ENCODE results near the gene GJB2.
A peak's percentile ranks its signal among the peaks of the same experiment; 100 is the strongest.

Gene GJB2

GRCh38 chr13:20192836-20193161 lies at the start of gene GJB2:
Gene GJB2, minus strand, starts transcription at chr13:20192938. Its CDS starts 3,357 bp downstream, at chr13:20189581.
- DNase-seq (ENCODE audit: low read depth, low spot score): no peak

DNA sequence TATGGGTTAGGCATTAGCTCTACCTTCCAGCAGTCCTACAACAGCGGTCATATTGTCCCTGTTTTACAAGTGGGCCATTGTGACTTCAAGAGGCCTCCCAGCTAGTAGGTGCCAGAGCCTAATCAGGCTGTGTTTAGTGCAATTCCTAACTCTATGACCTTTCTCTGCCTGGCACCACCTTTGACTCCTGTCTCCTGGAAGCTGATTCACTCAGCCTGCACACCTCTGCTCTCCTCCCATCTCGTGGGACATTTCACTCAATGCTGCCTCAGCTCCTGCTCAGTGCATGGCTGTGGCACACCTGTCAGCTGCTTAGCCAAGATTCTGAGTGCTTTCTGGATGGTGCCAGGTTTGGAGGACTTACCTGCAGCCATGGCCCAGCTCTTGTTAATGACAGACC lies 48.9 kb upstream of the GJB2 start:
- no peak for DNase-seq (ENCODE audit: low read depth, low spot score)

- no peak for DNase-seq (ENCODE audit: low read depth, low spot score)
Measured at GRCh38 chr13:20239748-20240147, 47.0 kb upstream of the GJB2 start.

GRCh38 chr13:20232556-20233277 lies 40.0 kb upstream of the GJB2 start:
- DNase-seq (ENCODE audit: low read depth, low spot score): no peak

DNA sequence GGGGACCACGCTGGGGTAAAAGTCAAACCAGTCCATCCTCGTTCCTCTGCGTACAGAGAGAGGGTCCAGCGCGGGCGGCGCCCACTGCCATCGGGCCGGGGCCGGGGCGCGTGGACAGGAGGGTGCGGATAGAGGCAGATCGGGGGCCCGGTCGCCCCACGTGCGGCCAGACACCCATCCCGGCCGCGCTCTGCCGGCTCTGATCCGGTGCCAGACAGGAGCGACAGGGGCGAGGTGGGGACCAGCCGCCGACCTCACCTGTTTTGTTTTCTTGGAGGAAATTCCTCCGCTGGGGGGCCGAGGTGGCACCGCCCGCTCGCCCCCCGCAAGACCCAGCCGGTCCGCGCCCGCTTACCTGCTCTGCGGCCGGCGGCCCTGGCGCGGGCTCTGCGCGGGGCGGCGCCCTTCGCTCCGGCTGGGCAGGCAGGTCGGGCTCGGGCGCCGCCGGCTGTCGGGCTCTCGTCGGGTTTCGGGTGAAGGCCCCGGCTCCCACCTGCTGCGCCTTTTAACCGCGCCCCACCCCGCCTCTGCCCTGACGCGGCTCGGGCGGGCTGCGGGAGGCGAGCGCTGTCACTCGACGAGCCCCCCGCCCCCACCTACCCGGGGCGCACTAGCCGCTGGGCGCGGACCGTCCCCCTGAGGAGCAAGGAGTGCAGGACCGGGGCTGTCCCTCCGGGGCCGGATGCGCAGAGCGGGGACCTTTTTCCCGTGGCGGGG lies 39.3 kb upstream of the GJB2 start, which contains the start of gene GJB6:
TSS of gene GJB6 (minus strand) at position 481 of the 717 bp plus-strand sequence. CDS start 8,839 bp downstream, outside the sequence.
- peak; percentile 59 for DNase-seq (ENCODE audit: low read depth, low spot score)

- DNase-seq (ENCODE audit: low read depth, low spot score): peak; percentile 32
Measured at GRCh38 chr13:20230913-20231838, 38.4 kb upstream of the GJB2 start.

- no peak for DNase-seq (ENCODE audit: low read depth, low spot score)
Measured at GRCh38 chr13:20227730-20228129, 35.0 kb upstream of the GJB2 start.

- DNase-seq (ENCODE audit: low read depth, low spot score): no peak
Measured at GRCh38 chr13:20227288-20227687, 34.5 kb upstream of the GJB2 start.

GRCh38 chr13:20222553-20222952 lies 29.8 kb upstream of the GJB2 start:
- no peak for DNase-seq (ENCODE audit: low read depth, low spot score)

- DNase-seq (ENCODE audit: low read depth, low spot score): no peak
Measured at GRCh38 chr13:20221772-20222171, 29.0 kb upstream of the GJB2 start.

GRCh38 chr13:20219577-20219976 lies 26.8 kb upstream of the GJB2 start:
- no peak for DNase-seq (ENCODE audit: low read depth, low spot score)

- no peak for DNase-seq (ENCODE audit: low read depth, low spot score)
Measured at GRCh38 chr13:20217168-20217567, 24.4 kb upstream of the GJB2 start.

GRCh38 chr13:20209948-20210347 lies 17.2 kb upstream of the GJB2 start:
- no peak for DNase-seq (ENCODE audit: low read depth, low spot score)

GRCh38 chr13:20206698-20207235 lies 14.0 kb upstream of the GJB2 start:
- no peak for DNase-seq (ENCODE audit: low read depth, low spot score)

DNA sequence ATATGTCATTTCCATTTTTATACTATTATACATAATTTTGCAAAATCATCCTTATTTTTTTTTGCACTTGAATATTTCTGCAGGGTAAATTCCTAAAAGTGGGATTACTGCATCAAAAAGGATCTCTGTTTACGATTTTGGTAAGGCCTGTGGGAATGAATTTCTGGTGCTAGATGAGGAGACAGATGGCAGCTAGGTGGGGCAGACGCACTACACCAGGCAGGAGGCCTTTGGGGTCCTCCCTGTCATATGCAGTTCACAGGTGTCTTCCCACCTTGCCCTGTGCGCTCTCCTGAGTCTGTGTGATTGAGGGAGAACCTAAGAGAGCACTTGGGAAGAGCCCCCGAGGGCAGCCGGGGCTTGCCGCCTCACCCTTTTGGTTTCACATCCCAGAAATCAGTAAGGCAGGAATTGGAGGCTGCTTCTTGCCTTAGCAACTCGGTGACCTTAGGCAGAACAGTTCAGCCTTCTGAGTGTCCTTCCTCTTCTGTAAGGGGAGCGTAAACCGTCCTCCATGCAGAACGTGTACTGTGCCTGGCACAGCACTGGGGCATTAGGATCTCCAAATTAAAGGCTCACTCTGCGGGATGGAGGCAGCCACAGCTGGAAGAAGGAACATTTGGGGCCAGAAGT lies 13.4 kb upstream of the GJB2 start:
- peak; percentile 31 for DNase-seq (ENCODE audit: low read depth, low spot score)

DNA sequence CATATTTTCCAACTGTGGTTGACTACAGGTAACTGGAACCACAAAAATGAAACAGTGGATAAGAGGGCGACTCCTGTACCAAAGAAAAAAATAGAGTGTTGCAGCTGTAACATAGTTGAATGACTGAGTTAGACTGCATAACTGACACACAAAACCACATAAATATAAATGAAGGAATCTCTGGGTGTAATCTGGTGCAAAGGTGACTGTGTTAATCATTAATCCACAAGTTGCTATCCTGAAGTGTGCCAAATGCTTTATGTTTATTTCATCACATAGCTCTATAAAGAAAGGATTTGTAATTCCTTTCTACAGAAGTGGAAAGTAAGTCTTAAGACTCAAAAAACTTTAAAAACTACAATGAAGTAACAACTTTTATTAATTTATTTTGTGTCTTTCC lies 6.0 kb upstream of the GJB2 start:
- no peak for DNase-seq (ENCODE audit: low read depth, low spot score)

DNA sequence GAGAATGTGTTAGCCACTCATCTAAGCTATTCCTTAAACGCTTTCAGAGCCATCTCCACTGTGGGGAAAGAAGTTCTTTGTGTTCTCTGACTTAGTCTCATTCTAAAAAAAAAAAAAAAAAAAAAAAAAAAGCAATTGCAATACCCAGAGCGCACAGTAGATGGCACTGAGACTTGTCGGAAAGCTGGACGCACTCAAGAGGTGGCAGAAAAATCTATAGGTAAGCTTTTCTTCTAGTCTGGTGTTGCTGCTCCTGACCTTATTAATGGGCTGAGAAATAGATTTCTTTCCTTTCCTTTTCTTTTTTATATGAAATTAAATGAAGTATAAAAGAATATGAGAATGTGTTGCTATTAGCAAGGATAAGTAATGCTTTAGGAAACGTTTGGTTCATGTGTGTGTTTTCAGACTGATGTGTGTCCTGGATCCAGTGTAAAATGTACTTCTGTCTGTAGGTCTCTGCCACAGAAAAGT lies 4.7 kb upstream of the GJB2 start:
- peak; percentile 83 for DNase-seq (ENCODE audit: low read depth, low spot score)

GRCh38 chr13:20195801-20196200 lies 3.1 kb upstream of the GJB2 start:
- no peak for DNase-seq (ENCODE audit: low read depth, low spot score)

- DNase-seq (ENCODE audit: low read depth, low spot score): no peak
Measured at GRCh38 chr13:20193907-20194631, 1.3 kb upstream of the GJB2 start.

DNA sequence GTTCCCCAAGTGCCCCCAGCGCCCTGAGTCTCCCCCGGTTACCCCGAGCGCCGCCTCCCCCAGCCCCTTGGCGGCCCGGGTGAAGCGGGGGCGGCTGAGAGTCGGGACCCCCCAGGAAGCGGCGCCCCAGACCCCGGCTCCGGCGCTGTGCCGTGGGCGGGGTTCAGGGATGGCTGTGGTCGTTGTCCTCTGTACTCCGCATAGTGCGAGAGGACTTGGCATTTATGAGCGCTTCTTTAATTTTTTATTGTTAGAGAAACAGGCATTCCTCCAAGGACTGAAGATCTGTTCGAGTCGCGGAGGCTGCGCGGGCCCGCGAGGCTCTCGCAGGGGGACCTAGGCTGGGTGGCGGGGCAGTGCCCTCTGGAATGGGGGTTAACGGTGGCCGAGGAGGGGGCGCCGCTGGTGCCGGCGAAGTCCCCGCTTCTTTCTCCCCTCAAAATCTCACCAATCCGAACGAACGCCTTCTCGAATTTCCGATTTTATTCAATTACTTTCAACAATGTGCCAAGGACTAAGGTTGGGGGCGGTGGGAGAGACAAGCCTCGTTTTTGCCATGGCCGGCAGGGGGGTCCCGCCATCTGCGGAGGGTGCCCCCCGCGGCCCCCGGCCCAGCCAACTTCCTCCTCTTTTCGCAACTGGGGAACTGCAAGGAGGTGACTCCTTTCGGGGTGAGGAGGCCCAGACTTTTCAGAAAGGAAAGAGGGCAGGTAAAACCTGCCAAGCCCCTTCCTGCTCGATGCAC lies 596 bp upstream of the GJB2 start:
- no peak for DNase-seq (ENCODE audit: low read depth, low spot score)

Data from ELF-1 (cell line).